Kidney (tissue), 14 donors: Measurements from ENCODE around the gene CUX1. TPM values are rescaled to one million over a fixed set of nuclear protein-coding genes. Genes with fewer than 3 reads are reported as not detected.

Experiments
- DNase-seq, 5 donors: peaks; one replicate each; pipeline ENCODE4 v3.0.0-alpha.2; 2013 to 2020
- FAIRE-seq: peaks from 2 replicates; lab custom pipeline; 2012; peaks lifted over from hg19 to GRCh38; lab: Jason Lieb, UNC
- H3K27ac ChIP-seq, 2 donors: one replicate each; pipeline ENCODE4 v1.7.0; 2013; ENCODE audit warnings: low read depth in 2 of 2, low read length in 2 of 2, inconsistent platforms in 1 of 2
- H3K27me3 ChIP-seq: one replicate; pipeline ENCODE4 v1.7.1; 2013; ENCODE audit warnings: low read length, inconsistent platforms; ENCODE audit not compliant: control insufficient read depth, insufficient read depth
- H3K36me3 ChIP-seq, 3 donors: one replicate each; pipeline versions ENCODE4 v1.7.0 to v1.7.1; 2013; ENCODE audit warnings: low read length in 3 of 3, control low read depth in 1 of 3, inconsistent platforms in 1 of 3; ENCODE audit not compliant: insufficient read depth in 3 of 3, control insufficient read depth in 2 of 3
- H3K4me1 ChIP-seq, 3 donors: one replicate each; pipeline versions ENCODE4 v1.7.0 to v1.7.1; 2013; ENCODE audit warnings: low read length in 3 of 3, inconsistent platforms in 1 of 3, low read depth in 1 of 3; ENCODE audit not compliant: control insufficient read depth in 2 of 3, insufficient read depth in 2 of 3
- H3K4me3 ChIP-seq, 3 donors: one replicate each; pipeline versions ENCODE4 v1.7.0 to v1.8.1; 2013; ENCODE audit warnings: low read length in 3 of 3, control low read depth in 1 of 3, inconsistent platforms in 1 of 3
- H3K9ac ChIP-seq, 3 donors: one replicate each; pipeline versions ENCODE4 v1.7.0 to v1.7.1; 2013; ENCODE audit warnings: low read length in 3 of 3, control low read depth in 1 of 3, inconsistent platforms in 1 of 3
- H3K9me3 ChIP-seq, 3 donors: one replicate each; pipeline versions ENCODE4 v1.7.0 to v1.7.1; 2013; ENCODE audit warnings: low read length in 3 of 3, control low read depth in 1 of 3, inconsistent platforms in 1 of 3; ENCODE audit not compliant: control insufficient read depth in 2 of 3, insufficient read depth in 1 of 3
- intact Hi-C: fragments of 100-400 bp; cut with DNase I; formaldehyde crosslinking; loops from one replicate; pipeline ENCODE4 v1.11.1; 2022
- polyA plus RNA-seq: library from polyadenylated mRNA; stranded (reverse); fragments of 350-450 nt; fragmentation: Illumina TruSeq; extraction: RNeasy Lipid Tissue Mini Kit (QIAGEN cat#74804); gene quantifications from one replicate; pipeline ENCODE4 v1.2.3, GENCODE V29; 2014; ENCODE audit warnings: low read depth, low replicate concordance; ENCODE audit not compliant: insufficient read depth
- total RNA-seq: library from RNA; stranded (reverse); fragmentation: NEBNext Ultra II Directional; extraction: Animal tissue kit (Norgen Biotek cat#: 25700); gene quantifications from one replicate; pipeline ENCODE4 v1.2.1, GENCODE V29; 2021
- TF ChIP-seq, protein P1 (sequence below): IDR thresholded peaks from 3 replicates; pipeline ENCODE4 v1.5.1; 2012; ENCODE audit warnings: mild to moderate bottlenecking, moderate library complexity, borderline replicate concordance; ENCODE audit not compliant: insufficient read depth; ENCODE audit errors: extremely low read depth
- donor health status: control.
- donor health status: control.
- donor health status: control.
- donor health status: control.
- donor health status: control.
- donor health status: DM: yes; HTN: yes; CAD: no.
- donor health status: Normal renal cell carcinoma (clear cell type).

The CUX1 gene
- total and polyA plus RNA-seq, 2 donors from 2014 or later, result 71.4 to 126 TPM

DNA sequence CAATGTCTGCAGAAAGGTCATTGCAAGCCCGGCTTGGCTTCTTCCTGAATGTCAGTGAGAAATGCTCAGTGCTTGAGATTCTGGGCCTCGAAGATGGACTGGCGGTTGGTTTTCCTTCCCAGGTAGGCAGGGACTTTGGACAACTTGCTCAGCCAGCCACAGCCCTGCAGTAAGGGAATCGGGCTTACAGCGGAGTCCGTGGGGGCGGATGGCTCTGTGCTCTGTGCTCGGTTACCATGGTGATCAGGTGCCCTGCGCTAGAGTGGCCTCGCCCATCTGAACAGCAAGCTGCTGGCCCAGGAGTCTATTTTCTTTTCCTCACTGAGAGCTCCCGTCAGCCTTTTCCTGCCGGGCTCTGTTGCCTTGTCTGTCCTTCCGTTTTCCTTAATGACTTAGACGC lies 391.4 kb downstream of the CUX1 start:
- Histone ChIP-seq H3K27me3 (no peaks in the 10 kb centered on the region), H3K9ac (no peak overlapping the region), H3K4me1 (peaks cover 0 to 3% (median 0%) of the 10 kb centered on the region in 3 donors), H3K27ac (no peak overlapping the region), H3K9me3 (no peaks in the 10 kb centered on the region), H3K4me3 (no peak overlapping the region), H3K36me3 (peaks cover 0 to 35% (median 12%) of the 10 kb centered on the region in 3 donors)
- no peak for FAIRE-seq
- TF ChIP-seq, protein P1, sequence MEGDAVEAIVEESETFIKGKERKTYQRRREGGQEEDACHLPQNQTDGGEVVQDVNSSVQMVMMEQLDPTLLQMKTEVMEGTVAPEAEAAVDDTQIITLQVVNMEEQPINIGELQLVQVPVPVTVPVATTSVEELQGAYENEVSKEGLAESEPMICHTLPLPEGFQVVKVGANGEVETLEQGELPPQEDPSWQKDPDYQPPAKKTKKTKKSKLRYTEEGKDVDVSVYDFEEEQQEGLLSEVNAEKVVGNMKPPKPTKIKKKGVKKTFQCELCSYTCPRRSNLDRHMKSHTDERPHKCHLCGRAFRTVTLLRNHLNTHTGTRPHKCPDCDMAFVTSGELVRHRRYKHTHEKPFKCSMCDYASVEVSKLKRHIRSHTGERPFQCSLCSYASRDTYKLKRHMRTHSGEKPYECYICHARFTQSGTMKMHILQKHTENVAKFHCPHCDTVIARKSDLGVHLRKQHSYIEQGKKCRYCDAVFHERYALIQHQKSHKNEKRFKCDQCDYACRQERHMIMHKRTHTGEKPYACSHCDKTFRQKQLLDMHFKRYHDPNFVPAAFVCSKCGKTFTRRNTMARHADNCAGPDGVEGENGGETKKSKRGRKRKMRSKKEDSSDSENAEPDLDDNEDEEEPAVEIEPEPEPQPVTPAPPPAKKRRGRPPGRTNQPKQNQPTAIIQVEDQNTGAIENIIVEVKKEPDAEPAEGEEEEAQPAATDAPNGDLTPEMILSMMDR, result no peak
- peak; percentile 81 to 87 (median 82) for DNase-seq
- intact Hi-C loops, result no loop called here

GRCh38 chr7:102210787-102211186 lies 393.4 kb downstream of the CUX1 start:
- peaks cover 0 to 3% (median 0%) of the 10 kb centered on the region in 3 donors for H3K4me1 ChIP-seq
- peaks cover 0 to 16% (median 5%) of the 10 kb centered on the region in 3 donors for H3K36me3 ChIP-seq
- TF ChIP-seq, protein P1, result no peak
- H3K27me3 ChIP-seq, result no peaks in the 10 kb centered on the region
- no peak for DNase-seq
- H3K9me3 ChIP-seq, result no peaks in the 10 kb centered on the region
- intact Hi-C loops, result no loop called here
- H3K9ac ChIP-seq, result no peak overlapping the region
- no peak overlapping the region for H3K4me3 ChIP-seq
- no peak for FAIRE-seq
- H3K27ac ChIP-seq, result no peak overlapping the region

- no peaks in the 10 kb centered on the region for H3K9me3 ChIP-seq
- TF ChIP-seq, protein P1, result no peak
- H3K27ac ChIP-seq, result no peak overlapping the region
- DNase-seq (no peak), FAIRE-seq (no peak)
- H3K36me3 ChIP-seq, result peaks cover 0 to 17% (median 2%) of the 10 kb centered on the region in 3 donors
- H3K4me3 ChIP-seq, result no peak overlapping the region
- no peak overlapping the region for H3K9ac ChIP-seq
- H3K4me1 ChIP-seq, result peaks cover 0 to 3% (median 0%) of the 10 kb centered on the region in 3 donors
- intact Hi-C loops, result no loop called here
- H3K27me3 ChIP-seq, result no peaks in the 10 kb centered on the region
Measured at GRCh38 chr7:102211590-102212550, 394.4 kb downstream of the CUX1 start.
